GM19455 (cell line): ENCODE data around the gene GIGYF2.
"Not testable (repeated sequence)": the region's sequence is repeated elsewhere in the genome, so short reads cannot be mapped to it uniquely, and the experiment has no call there.

Experiments used
- ATAC-seq: cut with Tn5 transposase; IDR thresholded peaks from one replicate; pipeline ENCODE4 v1.9.1; 2021; ENCODE audit not compliant: unreplicated experiment

Gene GIGYF2

DNA sequence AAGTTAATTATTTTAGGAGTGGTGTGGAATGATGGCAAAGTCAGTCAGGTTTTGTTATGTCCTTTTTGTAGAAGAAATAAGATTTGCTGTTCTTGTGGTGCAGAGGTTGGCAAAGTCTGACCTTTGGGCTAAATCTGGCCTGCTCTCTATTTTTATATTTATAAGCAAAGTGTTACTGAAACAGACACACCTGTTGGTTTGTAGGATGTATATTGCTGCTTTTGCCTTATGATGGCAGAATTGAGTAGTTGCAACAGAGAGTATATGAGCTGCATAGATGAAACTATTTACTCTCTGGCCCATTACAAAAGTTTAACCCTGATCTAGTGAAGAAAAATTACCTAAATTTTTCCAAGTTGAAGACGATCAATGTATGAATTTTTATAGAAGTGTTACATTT lies 113.3 kb downstream of the GIGYF2 start:
- no peak for ATAC-seq

DNA sequence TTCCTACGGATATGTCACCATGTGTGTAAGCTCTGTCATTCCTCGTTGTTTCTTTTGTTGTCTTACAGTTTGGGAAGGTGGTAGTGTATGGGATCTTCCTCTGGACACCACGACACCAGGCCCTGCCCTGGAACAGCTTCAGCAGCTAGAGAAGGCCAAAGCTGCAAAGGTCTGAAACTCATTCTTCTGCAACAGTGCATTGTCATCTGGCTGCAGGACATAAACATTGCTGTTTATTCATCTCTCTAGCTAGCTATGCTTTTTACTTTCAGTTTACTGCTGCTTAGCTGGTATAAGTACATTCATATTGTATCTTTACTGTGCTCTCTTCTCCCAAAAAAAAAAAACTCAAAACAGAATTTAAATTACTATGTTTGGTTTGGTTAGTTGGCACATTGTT lies 118.4 kb downstream of the GIGYF2 start:
- no peak for ATAC-seq

DNA sequence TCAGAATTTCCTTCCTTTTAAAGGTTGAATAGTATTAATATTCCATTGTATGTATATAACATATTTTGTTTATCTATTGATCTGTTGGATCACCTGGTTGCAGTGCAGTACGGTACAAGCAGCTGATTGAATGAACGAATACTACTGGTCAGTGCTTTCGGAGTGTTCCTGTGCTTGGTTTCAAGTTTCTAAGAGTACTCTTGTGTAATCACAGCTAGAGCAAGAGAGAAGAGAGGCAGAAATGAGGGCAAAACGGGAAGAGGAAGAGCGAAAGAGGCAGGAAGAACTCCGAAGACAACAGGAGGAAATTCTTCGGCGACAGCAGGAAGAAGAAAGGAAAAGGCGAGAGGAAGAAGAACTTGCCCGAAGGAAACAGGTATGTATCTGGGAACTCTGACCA lies 119.5 kb downstream of the GIGYF2 start:
- no peak for ATAC-seq

DNA sequence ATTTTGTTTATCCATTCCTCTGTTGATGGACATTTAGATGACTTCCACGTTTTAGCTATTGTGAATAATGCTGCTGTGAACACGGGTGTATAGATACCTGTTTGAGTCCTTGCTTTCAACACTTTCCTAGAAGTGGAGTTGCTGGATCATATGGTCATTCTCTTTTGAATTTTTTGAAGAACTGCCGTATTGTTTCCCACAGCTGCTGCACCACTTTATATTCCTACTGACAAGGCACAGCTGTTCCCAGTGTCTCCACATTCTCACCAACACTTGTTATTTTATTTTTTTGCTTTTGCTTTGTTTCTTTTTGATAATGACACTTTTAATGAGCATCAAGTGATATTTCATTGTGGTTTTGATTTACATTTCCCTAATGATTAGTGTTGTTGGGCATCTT lies 120.6 kb downstream of the GIGYF2 start:
- no peak for ATAC-seq

DNA sequence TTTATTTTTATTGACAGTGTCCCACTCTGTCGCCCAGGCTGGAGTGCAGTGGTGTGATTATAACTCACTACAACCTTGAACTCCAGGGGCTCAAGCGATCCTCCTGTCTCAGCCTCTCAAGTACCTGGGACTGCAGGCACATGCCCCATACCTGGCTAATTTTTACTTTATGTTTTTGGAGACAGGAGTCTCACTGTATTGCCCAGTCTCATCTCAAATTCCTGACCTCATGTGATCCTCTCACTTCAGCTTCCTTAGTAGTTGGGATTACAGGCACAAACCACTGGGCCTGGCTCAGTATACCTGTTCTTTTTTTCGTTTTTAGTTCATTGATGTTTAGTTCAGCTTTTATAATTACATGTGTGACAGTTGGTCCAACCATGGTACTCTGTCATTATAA lies 132.9 kb downstream of the GIGYF2 start:
- no peak for ATAC-seq

DNA sequence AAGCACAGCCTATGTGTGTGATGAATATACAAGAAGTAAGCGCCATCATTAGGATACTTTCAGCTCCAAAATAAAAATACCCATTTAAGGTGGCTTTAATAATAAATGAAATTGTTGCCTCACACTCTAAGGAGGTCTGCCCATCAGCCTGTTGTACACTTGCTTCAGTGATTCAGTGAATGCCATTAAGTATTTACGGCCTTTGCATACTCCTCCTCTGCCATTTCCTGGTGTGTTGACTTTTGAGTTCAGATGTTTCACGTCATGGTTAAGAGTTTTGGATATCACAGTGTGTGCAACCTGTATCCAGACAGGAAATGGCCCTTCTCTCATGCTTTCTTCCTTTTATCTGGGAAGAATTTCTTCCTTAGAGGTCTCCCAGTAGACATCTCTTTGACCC lies 134.4 kb downstream of the GIGYF2 start:
- no peak for ATAC-seq

DNA sequence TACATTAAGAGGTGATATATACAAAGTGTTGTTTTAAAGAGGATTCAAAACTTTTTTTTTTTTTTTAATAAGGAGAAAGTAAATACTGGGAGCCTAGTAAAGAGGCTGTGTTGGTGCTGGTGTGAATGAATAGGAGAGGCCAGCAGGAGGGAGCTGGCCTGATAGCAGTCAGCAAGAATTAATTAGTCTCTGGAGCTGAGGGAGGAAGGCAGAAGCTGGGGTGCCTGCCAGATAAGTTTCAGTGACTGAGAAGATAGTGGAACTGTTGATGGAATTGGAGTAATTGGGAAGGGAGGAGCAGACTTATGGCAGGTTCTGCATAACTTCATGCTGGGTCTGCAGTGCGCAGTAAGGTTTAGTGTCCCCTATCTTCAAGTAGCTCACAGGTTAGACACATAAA lies 136.7 kb downstream of the GIGYF2 start:
- no peak for ATAC-seq

DNA sequence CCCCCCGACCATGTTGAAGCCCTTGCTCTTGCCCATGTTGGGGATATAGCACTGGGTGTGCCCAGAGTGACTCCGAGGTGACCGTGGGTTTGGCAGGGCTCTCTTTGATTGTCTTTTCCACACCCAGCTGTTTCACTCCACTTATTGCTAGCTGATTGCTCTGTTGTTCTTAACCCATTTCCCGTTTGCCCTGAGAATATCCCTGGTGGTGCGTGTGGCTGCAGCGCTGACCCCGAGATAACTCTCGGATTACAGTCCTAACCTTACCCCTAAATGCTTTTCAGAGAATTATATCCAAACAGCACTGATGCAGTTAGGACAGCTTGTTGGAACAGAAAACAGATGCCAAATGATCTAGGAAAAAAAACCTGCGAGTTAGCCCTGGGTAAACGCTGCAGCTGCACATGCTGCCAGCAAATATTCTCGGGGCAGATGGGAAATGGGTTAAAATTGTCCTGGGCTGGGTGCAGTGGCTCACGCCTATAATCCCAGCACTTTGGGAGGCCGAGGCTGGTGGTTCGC lies 138.6 kb downstream of the GIGYF2 start:
- no peak for ATAC-seq

DNA sequence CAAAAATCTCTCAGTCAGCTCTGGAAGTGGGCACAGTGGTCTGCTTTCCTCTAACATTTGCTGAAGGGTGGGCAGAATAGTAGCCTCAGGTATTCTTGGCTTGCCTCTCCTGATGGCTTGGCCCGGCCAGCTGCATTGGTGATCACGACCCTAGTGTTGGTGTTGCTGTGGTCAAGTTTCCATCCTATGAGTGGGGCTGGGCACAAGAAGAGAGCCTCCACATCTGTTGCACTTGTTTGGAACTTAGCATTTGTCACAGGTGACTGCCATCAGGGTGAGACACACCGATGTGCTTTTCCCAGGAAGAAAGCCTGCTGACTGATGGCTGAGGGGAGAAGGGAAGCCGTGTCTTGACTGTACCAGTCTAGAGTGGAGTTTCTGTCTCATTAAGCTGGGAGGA lies 139.8 kb downstream of the GIGYF2 start:
- ATAC-seq = no peak

DNA sequence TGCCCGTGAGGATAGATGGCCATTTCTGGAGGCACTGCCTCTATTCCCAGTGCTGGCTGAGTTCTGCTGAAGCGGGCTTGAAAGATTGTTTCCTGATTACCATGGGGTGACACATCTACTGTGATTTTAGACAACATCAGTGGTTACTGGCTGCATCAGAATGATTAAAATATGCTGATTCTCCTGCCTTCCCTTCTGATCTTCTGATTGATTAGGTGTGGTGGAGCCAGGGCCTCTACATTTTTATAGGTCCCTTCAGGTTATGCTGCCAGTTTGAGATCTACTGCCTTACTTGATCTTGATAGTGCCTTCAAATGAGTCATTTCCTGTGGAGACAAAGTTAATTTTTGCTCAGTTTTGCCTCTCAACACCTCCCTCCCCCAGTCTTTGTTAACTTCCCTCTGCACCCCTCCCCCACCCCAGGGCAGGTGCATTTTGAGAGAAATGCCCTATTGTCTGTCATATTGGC lies 141.3 kb downstream of the GIGYF2 start:
- peak; percentile 68 for ATAC-seq

DNA sequence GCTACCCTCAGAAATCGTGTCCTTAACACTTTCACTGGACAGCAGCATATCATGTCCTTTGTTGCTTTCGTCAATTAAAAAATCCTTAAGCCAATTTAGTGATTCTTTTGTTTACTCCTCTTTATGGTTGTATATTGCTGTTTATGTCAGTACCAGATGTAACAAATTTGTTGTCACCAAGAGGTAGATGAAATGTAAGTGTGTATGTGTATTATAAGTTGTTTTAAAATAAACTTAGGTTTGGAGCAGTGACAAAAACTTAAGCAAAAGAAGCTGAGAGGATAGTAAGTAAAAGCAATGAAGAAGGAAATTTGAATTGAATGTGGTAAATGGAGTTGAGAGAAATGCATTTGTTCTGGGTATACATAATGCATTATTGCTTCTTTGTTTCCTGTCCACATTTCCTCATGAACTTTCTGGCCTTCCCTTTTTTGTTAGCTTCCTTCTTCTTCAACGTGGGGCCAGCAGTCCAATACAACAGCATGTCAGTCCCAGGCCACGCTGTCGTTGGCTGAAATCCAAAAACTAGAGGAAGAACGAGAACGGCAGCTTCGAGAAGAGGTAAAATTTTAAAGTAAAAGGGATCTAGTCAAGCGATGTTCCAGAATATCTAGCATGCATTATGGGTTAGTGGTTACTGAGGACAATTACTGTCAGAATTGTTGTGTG lies 142.4 kb downstream of the GIGYF2 start:
- no peak for ATAC-seq

DNA sequence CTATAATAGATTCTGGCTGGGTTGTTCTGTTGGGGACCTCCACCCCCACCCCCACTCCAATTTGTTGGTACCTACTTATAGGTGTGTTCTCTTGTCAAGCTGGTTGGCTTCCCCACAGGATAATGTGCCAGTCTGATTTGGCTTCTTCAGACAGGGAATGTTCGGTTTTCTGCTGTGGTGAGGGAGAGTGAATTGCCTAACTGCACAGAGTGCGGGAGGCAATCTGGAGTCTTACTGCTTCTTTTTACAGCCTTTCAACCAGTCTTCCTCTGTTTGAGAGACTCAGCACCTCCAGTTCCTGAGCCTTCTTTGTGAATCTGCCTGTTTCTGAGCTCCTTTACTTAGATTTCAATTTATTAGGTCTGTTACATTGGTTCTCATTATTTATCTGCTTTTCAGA lies 145.6 kb downstream of the GIGYF2 start:
- ATAC-seq = no peak

DNA sequence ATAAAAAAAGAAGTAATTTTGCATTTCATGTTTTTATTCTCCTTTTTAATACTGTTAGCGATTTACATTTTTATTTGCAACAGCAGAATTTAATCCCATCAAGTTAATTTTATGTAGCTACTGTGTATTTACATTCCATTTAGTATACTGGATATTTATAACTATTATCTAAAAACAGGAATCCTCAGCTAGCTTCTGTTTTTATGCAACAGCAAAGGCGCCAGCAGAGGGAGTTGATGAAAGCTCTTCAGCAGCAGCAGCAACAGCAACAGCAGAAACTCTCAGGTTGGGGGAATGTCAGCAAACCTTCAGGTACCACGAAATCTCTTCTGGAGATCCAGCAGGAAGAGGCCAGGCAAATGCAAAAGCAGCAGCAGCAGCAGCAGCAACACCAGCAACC lies 146.7 kb downstream of the GIGYF2 start:
- no peak for ATAC-seq

DNA sequence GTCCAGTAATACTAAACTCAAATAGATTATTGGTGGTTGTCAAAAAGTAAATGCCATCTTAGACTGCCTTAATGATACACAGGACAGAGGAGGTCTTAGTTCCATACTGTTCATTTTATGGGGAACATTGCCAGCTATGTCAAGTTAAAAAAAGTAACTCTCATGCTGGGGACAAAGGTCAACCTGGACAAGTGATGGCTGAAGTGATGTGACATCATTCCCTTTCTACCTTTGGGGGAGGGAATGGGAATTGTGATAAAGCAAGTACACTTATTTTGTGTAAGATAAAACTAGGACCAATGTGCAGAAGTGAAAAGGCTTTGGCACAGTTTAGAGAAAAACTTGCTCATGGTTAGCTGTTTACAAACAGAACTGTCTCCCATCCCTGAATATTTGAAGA lies 148.9 kb downstream of the GIGYF2 start:
- ATAC-seq = no peak

DNA sequence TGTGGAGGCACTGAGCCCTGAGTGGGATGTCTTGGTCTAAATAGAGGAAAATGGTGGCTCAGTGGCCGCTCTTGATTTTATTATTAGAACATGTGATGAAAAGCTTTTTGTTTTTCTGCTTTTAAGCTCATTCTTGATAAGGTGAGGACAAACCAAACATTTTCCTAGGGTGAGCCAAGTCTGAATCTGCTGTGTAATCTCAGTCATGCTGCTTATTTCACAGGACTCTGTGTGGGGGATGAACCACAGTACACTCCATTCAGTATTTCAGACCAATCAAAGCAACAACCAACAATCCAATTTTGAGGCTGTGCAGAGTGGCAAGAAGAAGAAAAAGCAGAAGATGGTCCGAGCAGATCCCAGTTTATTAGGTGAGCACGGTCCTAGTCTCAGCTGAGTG lies 152.9 kb downstream of the GIGYF2 start:
- ATAC-seq = no peak

DNA sequence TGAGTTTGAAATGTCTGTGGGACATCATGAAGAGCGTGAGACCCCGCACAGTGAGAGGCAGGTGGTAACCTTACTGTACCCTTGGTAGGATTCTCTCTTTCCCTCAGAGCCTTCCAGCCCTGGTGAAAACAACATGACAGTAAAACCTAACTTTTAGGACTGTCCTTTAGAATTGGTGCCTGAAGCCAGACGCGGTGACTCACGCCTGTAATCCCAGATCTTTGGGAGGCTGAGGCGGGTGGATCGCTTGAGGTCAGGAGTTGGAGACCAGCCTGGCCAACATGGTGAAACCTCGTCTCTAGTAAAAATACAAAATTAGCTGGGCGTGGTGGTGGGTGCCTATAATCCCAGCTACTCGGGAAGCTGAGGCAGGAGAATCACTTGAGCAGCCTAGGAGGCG lies 154.9 kb downstream of the GIGYF2 start:
- ATAC-seq = not testable (repeated sequence)

DNA sequence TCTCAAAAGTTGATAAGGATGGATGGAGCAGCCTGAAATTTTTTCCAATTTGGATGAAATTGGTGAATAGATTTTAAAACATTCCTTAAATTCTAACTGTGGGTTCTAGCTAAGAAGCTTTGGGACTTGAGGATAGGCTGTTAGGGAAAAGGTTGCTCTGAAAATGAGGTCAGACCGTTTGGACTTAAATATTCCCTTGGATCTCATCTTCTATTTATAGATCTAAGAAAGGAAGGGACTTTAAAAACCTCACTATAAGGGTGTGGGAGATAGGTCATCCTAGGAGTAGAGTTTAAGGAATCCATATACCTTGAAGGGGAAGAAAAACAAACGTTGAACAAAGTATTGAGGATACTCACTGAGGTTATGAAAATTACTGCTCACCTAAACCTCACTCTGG lies 155.5 kb downstream of the GIGYF2 start:
- ATAC-seq = no peak

DNA sequence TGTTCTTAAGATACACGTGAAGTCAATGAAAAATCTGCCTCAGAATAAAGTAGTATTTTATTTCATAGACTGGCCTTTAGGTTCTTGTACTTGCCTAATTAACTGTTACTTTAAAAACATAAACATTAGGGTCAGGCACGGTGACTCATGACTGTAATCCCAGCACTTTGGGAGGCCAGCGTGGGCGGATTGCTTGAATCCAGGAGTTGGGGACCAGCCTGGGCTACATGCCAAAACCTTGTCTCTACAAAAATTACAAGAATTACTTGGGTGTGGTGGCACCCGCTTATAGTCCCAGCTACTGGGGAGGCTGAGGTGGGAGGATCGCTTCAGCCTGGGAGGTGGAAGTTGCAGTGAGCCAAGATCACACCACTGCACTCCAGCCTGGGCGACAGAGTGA lies 157.0 kb downstream of the GIGYF2 start:
- ATAC-seq = no peak

DNA sequence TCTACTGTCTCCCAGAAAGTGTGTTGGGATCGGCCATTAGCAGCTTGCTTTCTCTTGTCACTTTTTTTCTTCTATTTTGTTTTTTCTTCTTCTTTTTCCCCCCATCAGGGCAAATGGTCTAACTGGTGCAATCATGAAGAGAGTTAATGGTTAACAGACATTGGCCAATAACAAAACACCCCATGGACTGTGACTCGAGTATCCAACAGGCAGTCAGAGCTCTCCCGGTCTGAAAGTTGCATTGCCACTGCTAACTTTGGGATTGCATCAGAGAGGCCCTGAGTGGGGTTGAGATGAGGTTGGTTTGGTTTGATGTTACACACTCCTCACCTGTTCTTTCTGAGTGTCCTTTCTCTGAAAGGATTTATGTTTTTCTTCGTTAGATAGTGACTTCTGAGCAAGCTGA lies 160.0 kb downstream of the GIGYF2 start:
- no peak for ATAC-seq

DNA sequence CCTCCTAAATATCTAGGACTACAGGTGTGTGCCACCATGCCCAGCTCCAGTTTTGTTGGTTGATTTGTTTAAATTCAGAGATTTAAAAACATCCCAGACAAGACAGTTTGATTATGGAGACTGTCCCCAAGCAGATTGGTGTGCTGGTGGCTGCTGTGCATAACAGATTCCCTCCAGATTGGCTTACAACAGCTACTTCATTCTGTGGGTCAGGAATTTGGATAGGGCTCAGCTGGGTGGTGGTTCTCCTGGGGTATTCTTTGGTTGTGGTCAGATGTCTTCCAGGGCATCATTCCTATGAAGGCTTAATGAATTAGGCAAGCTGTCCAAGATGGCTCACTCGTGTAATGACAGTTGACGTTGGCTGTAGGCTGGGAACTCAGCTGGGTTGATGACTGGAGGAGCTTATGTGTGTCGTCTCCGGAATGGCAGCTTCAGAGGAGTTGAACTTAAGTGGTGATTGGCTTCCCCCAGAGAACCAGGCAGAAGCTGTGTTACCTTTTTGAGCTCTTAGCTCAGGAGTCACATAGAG lies 162.3 kb downstream of the GIGYF2 start:
- ATAC-seq = no peak

DNA sequence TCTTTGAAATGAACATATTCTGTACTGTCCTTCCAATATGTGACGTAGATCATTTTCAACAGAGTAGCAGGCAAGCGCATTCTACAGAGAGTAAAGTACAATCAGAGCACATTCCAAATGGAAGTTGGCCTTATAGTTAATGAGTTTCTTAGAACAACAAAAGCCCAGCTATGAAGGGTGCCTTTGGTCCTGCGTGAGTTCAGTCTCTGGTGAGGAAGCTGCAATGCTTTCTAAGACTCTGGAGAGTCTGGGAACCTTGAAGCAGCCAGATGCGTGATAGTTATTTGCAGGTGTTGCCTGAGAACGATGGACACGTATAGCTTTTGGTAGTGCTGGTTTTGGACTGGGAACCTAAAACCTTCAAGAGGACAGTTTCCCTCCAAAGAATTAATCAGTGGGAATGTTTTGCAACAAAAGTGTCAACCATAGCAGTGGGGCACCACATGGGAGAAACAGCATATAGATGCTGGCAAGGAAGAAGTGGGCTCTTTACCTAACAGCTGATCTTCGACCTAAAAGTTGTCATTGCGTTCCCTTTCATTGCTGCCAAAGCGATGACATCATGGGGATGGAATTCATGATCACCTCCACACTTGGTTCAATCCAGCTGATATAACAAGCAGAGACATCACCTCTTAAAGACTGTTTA lies 163.6 kb downstream of the GIGYF2 start:
- ATAC-seq = no peak

DNA sequence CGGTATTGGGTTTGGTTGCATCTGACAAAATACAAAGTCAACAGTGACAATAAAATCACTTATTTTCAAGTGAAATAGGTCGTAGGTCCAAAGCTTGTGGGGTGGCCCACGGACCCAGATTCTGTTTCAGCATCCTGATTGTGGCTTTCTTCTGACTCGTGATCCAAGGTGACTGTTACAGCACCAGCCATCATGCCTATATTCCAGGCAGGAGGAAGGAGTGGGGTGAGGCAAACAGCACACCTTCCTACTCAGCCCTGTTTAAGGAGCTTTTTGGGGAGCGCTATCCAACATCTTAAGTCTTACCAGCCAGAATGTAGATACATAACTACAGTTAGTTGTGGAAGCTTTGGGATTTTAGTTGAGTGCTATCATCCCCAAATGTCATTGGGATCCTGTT lies 164.2 kb downstream of the GIGYF2 start:
- no peak for ATAC-seq
